ENCODE measurements around the gene SMCO2. TPM values are rescaled to one million over a fixed set of nuclear protein-coding genes. Genes with fewer than 3 reads are reported as not detected.

The SMCO2 gene
- total and polyA plus RNA-seq, 4 donors, result 0.16 to 0.33 (median 0.31) TPM; not detected in 1

GRCh38 chr12:27436029-27436428 is 10.5 kb upstream of the SMCO2 start:
- TF ChIP-seq, protein P1, sequence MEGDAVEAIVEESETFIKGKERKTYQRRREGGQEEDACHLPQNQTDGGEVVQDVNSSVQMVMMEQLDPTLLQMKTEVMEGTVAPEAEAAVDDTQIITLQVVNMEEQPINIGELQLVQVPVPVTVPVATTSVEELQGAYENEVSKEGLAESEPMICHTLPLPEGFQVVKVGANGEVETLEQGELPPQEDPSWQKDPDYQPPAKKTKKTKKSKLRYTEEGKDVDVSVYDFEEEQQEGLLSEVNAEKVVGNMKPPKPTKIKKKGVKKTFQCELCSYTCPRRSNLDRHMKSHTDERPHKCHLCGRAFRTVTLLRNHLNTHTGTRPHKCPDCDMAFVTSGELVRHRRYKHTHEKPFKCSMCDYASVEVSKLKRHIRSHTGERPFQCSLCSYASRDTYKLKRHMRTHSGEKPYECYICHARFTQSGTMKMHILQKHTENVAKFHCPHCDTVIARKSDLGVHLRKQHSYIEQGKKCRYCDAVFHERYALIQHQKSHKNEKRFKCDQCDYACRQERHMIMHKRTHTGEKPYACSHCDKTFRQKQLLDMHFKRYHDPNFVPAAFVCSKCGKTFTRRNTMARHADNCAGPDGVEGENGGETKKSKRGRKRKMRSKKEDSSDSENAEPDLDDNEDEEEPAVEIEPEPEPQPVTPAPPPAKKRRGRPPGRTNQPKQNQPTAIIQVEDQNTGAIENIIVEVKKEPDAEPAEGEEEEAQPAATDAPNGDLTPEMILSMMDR (IDR thresholded peaks at IDR 0.05; ENCODE audit: control extremely low read depth, extremely low read depth), result no peak
- H3K27ac ChIP-seq (ENCODE audit: low read depth in 1 of 2, low read length in 1 of 2), result no peak overlapping the region
- ATAC-seq (ENCODE audit: insufficient read depth, low FRiP score) (no peak), DNase-seq (no peak)
- no peaks in the 10 kb centered on the region for H3K9me3 ChIP-seq (ENCODE audit: control insufficient read depth in 4 of 4, insufficient read depth in 3 of 4, low read length in 3 of 4)
- H3K36me3 ChIP-seq (ENCODE audit: control insufficient read depth in 4 of 4, insufficient read depth in 4 of 4, low read length in 4 of 4), result no peaks in the 10 kb centered on the region
- no peak overlapping the region for H3K9ac ChIP-seq (ENCODE audit: insufficient read depth in 1 of 2, low read length in 2 of 2)
- H3K4me3 ChIP-seq, result no peak overlapping the region
- peaks cover 0 to 8% (median 0%) of the 10 kb centered on the region in 5 donors for H3K4me1 ChIP-seq (ENCODE audit: control insufficient read depth in 5 of 5, insufficient read depth in 5 of 5, low read length in 5 of 5)
- H3K27me3 ChIP-seq (ENCODE audit: control insufficient read depth in 3 of 3, insufficient read depth in 3 of 3, low read length in 2 of 3), result no peaks in the 10 kb centered on the region

DNA sequence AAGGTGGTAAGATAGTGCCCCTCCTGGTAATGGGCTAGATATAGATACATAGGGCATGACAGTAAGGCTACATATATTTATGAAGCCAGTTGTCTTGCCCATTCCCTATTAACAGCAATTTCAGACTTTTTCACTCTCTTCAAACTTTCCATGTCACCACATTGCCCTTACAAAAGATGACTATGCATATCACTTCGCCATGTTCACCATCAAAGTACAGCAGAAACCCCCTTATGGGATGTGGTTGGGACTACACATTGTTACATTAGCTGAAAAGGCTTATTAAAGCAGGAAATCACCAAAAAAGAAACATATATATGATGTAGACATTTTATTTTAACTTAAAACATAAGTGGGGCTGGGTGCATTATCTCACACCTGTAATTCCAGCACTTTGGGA is 9.8 kb upstream of the SMCO2 start:
- DNase-seq, result no peak
- H3K27ac ChIP-seq (ENCODE audit: low read depth in 1 of 2, low read length in 1 of 2), result no peak overlapping the region
- peaks cover 0 to 8% (median 0%) of the 10 kb centered on the region in 5 donors for H3K4me1 ChIP-seq (ENCODE audit: control insufficient read depth in 5 of 5, insufficient read depth in 5 of 5, low read length in 5 of 5)
- 83 to 95% methylated on average over 1 of the region's 1 CpG for WGBS, 2 donors
- no peak overlapping the region for H3K9ac ChIP-seq (ENCODE audit: insufficient read depth in 1 of 2, low read length in 2 of 2)
- no peak overlapping the region for H3K4me3 ChIP-seq
- H3K36me3 ChIP-seq (ENCODE audit: control insufficient read depth in 4 of 4, insufficient read depth in 4 of 4, low read length in 4 of 4), result no peaks in the 10 kb centered on the region
- TF ChIP-seq, protein P1 (IDR thresholded peaks at IDR 0.05; ENCODE audit: control extremely low read depth, extremely low read depth), result no peak
- no peaks in the 10 kb centered on the region for H3K27me3 ChIP-seq (ENCODE audit: control insufficient read depth in 3 of 3, insufficient read depth in 3 of 3, low read length in 2 of 3)
- no peaks in the 10 kb centered on the region for H3K9me3 ChIP-seq (ENCODE audit: control insufficient read depth in 4 of 4, insufficient read depth in 3 of 4, low read length in 3 of 4)
- ATAC-seq (ENCODE audit: insufficient read depth, low FRiP score), result no peak

DNA sequence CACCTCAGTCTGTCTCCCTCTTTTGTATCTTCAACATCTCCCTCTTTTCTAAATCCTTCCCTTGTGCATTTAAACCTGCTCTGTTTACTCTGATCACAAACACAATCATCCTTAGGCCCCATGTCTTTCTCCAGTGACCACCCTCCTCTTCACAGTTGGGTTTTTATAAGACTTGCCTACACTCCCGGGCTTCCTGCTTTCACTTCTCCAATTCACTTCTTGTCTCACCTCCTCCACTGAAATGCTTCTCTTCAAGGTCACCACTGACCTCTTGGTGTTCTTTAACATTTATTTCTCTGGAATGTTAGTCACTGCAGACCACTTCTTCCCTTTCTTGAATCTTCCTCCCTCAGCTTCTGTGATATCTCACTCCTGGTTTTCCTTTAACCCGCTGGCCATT is 8.7 kb upstream of the SMCO2 start:
- H3K27me3 ChIP-seq (ENCODE audit: control insufficient read depth in 3 of 3, insufficient read depth in 3 of 3, low read length in 2 of 3), result no peaks in the 10 kb centered on the region
- WGBS, 2 donors, result 55 to 71% methylated on average over 2 of the region's 2 CpGs
- H3K36me3 ChIP-seq (ENCODE audit: control insufficient read depth in 4 of 4, insufficient read depth in 4 of 4, low read length in 4 of 4), result no peaks in the 10 kb centered on the region
- no peak for DNase-seq
- H3K4me3 ChIP-seq, result no peak overlapping the region
- peaks cover 0 to 8% (median 0%) of the 10 kb centered on the region in 5 donors for H3K4me1 ChIP-seq (ENCODE audit: control insufficient read depth in 5 of 5, insufficient read depth in 5 of 5, low read length in 5 of 5)
- H3K9me3 ChIP-seq (ENCODE audit: control insufficient read depth in 4 of 4, insufficient read depth in 3 of 4, low read length in 3 of 4), result no peaks in the 10 kb centered on the region
- TF ChIP-seq, protein P1 (IDR thresholded peaks at IDR 0.05; ENCODE audit: control extremely low read depth, extremely low read depth), result no peak
- H3K9ac ChIP-seq (ENCODE audit: insufficient read depth in 1 of 2, low read length in 2 of 2), result no peak overlapping the region
- H3K27ac ChIP-seq (ENCODE audit: low read depth in 1 of 2, low read length in 1 of 2), result no peak overlapping the region
- ATAC-seq (ENCODE audit: insufficient read depth, low FRiP score), result no peak

DNA sequence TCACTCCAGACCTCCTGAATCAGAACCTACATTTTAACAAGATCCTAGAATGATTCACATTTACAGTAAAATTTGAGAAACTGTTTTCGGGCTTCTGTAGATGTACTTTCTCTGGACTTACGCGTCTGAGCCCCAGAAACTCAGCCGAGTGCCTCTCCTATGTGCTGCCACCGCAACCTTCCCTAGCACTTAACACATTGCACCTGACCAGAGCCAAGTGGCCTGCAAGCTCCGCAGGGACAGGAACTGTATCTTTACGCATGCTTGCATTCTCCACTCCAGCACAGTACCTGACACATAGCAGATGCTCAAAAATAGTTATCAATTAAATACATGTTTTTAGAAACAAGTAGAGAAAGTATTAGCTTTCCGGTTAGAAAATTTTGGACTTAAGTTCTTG is 1.2 kb downstream of the SMCO2 start:
- Histone ChIP-seq H3K27ac (ENCODE audit: low read depth in 1 of 2, low read length in 1 of 2) (no peak overlapping the region), H3K9me3 (ENCODE audit: control insufficient read depth in 4 of 4, insufficient read depth in 3 of 4, low read length in 3 of 4) (peaks cover 0 to 4% (median 2%) of the 10 kb centered on the region in 4 donors), H3K4me3 (no peak overlapping the region), H3K9ac (ENCODE audit: insufficient read depth in 1 of 2, low read length in 2 of 2) (no peak overlapping the region), H3K4me1 (ENCODE audit: control insufficient read depth in 5 of 5, insufficient read depth in 5 of 5, low read length in 5 of 5) (peaks cover 0 to 6% (median 0%) of the 10 kb centered on the region in 5 donors), H3K27me3 (ENCODE audit: control insufficient read depth in 3 of 3, insufficient read depth in 3 of 3, low read length in 2 of 3) (no peaks in the 10 kb centered on the region), H3K36me3 (ENCODE audit: control insufficient read depth in 4 of 4, insufficient read depth in 4 of 4, low read length in 4 of 4) (no peaks in the 10 kb centered on the region)
- TF ChIP-seq, protein P1 (IDR thresholded peaks at IDR 0.05; ENCODE audit: control extremely low read depth, extremely low read depth), result no peak
- no peak for ATAC-seq (ENCODE audit: insufficient read depth, low FRiP score)
- DNase-seq, result no peak
- WGBS, 2 donors, result 84 to 85% methylated on average over 8 of the region's 8 CpGs

Data from lung (tissue), 12 donors.